HG02623 (cell line): ENCODE results near the gene OBSCN.
"Not testable (repeated sequence)": the region's sequence is repeated elsewhere in the genome, so short reads cannot be mapped to it uniquely, and the experiment has no call there.

Experiments
- ATAC-seq: cut with Tn5 transposase; IDR thresholded peaks from one replicate; pipeline ENCODE4 v1.9.1; 2021; ENCODE audit warnings: moderate library complexity; ENCODE audit not compliant: unreplicated experiment

Gene OBSCN

DNA sequence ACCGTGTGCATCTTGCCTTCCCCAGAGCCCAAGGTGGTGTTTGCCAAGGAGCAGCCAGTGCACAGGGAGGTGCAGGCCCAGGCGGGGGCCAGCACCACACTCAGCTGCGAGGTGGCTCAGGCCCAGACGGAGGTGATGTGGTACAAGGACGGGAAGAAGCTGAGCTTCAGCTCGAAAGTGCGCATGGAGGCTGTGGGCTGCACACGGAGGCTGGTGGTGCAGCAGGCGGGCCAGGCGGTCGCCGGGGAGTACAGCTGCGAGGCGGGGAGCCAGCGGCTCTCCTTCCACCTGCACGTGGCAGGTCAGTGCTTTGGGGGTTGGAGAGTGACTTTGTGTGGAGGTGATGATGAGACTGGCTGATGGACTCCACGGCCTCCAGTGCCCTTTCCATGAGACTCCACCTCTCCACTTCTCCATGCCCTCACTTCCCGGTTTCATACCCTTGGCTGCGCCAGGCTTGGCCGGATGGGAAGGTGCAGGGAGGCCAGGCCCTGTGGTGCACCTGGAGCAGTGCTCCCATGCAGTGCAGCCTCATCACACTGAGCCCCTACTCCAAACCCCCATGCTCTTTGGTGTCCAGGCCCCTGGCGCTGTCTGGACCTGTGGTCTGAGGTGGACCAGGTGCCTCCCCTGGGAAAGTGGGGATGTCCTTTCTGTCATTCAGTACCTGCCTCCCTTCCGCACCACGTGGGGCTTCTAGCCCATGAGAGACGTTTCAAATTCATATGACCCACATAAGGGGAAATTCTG, 49.0 kb downstream of the OBSCN start:
- ATAC-seq, result no peak

DNA sequence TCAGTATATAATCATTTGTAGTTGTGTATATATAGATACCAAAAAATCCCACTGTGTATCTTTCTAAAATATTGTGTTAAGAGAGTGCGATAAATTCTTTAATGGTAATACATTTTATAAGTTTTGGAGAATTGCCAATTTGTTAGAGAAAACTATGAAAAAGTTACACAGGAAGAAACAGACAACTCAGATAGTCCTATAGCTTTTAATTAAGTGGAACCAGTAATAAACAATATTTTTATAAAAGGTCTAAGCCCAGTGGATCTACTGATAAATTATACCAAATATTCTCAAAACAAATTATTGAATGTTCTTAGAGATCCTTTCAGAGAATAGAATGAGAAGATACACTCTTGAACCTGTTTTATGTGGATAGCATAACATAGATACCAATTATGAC, 50.6 kb downstream of the OBSCN start:
- no peak for ATAC-seq

DNA sequence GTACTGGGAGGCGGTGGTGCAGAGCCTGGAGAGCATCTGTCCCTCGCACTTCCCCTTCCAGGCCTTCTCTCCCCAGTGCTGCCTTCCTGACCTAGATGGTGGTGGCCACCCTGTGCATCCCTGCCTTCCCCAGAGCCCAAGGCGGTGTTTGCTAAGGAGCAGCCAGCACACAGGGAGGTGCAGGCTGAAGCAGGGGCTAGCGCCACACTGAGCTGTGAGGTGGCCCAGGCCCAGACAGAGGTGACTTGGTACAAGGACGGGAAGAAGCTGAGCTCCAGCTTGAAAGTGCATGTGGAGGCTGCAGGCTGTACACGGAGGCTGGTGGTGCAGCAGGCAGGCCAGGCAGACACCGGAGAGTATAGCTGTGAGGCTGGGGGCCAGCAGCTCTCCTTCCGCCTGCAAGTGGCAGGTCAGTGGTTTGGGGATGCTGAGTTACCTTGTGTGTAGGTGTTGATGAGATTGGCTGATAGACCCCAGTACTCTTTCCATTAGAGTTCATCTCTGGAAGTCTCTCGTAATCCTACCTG, 51.6 kb downstream of the OBSCN start:
- ATAC-seq, result no peak

DNA sequence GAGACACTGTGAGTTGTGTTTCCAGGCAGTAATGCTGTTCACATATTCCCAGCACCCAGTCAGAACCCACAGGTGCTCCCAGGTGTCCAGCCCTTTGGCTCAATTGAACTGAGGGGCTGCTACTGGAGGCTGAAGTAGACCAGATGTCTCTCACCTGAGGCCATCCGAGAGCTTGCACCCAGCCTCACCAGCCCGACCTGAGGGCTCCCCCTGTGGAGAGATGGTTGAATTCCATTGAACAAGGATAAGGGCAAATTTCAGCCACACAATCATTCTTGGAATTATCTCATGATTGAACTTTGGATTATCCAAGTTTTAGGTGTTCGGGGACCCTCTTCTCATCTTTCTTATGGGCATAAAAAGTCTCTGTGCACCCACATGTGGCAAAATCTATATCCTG, 52.1 kb downstream of the OBSCN start:
- ATAC-seq, result no peak

DNA sequence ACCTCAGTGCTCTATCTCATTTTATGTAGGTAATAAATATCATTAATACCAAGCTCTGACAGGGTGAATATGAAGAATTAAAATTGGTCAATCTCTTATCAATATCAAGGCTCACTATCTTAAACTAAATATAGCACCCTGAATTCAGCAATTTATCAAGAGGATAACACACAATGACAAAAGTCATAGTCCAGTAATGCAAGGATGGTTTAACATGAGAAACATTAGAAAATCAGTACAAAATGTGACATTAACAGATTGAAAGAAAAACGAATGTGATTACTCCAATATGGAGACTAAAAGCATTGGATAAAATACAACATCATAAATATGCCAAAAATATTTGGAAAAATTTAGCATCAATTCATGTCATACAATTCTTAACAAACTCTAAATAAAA, 53.9 kb downstream of the OBSCN start:
- no peak for ATAC-seq

DNA sequence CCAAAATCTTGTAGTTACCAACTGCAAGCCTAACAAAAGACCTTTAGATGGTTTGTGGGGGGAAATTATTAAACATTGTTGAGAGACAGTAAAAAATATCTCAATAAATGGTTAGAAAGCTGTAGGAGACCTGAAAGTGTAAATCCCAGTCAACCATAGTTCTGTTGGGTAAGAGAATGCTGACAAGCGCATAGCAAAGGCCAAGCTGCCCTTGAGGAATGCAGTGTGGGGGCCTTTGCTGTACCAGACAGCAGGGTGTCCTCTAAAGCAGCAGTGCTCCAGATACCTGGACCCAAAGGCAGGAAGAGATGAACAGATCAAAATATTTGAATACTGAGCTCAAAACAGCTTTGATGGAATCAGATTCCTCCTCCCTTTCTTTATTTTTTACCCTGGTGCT, 54.6 kb downstream of the OBSCN start:
- no peak for ATAC-seq

DNA sequence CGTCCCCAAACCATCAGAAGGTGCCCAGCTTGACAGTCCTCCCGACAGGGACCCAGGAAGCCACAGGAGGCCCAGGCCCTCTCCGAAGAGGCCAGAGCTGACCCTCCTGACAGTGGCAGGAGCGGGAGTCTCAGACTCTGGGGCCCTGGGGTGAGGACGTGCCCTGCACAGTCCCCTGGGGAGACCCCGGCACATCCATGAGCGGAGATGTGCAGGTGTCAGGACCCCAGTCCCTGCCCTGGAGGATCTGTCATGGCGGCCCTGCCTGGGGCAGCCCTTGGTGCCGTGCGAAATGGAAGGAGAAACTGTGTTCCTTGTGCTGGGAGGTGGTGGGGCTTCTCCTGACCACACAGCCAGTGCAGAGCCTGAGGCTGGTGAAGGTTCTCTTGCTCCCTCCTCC, 55.8 kb downstream of the OBSCN start:
- ATAC-seq, result no peak

DNA sequence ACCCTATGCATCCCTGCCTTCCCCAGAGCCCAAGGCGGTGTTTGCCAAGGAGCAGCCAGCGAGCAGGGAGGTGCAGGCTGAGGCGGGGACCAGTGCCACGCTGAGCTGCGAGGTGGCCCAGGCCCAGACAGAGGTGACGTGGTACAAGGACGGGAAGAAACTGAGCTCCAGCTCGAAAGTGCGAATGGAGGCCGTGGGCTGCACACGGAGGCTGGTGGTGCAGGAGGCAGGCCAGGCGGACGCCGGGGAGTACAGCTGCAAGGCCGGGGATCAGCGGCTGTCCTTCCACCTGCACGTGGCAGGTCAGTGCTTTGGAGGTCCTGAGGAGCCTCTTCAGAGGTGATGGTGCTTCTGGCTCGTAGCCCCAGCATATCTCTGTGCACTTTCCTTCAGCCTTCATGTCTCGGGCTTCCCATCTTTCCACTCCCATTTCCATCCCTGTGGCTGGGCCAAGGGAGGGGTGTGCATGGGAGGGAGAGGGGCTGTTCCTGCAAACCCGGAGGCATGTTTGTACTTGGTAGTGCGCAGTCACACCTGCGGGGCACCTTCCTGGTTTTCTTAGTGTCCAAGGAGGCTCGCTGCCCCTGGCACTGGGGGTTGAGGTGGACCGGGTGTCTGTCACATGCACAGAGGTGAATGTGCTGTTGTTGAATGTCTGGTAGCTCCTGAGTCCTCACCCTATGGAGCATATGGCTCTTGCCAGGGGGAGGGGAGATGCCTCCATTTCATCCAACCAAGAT, 56.4 kb downstream of the OBSCN start:
- no peak for ATAC-seq

DNA sequence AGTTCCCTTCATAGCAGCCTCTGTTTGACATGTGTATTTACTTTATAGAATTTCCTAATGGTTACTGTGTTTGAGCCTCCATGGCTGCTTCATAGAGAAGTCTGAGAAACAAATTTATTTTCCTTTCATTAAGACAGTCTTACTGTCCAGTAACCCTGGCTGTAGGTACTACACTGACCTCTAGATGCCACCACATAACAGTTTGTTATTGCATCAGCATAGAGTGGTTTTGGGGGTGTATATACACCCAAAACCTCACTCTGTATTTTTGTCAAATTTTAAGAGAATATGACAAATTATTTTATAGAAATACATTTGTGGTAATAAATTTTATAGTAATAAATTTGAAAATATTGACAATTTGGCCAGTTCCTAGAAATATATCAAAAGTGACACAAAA, 57.3 kb downstream of the OBSCN start:
- no peak for ATAC-seq

DNA sequence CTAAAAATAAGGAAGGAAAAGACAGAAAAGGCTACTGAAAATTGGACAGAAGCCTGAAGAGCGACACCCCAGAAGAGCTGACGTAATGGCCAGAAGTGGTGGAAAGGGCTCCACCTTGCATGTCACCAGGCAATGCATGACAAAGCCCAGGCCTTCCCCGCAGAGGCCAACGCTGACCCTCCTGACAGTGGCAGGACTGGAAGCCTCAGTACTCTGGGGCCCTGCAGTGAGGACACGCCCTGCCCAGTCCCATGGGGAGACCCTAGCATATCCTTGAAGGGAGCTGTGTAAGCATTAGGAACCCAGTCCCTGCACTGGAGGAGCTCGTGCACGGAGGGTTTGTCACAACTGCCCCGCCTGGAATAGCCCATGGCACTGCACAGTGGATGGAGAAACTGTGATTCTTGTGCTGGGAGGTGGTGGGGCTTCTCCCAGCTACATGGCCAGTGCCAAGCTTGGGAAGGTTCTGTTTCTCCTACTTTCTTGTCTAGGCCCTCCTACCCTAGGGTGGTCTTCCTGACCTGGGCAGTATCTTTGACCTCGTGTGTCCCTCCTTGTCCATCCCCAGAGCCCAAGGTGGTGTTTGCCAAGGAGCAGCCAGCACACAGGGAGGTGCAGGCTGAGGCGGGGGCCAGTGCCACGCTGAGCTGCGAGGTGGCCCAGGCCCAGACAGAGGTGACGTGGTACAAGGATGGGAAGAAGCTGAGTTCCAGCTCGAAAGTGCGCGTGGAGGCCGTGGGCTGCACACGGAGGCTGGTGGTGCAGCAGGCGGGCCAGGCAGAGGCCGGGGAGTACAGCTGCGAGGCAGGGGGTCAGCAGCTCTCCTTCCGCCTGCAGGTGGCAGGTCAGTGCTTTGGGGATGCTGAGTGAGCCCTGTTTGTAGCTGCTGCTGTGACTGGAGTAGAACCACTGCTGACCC, 60.4 kb downstream of the OBSCN start:
- no peak for ATAC-seq

DNA sequence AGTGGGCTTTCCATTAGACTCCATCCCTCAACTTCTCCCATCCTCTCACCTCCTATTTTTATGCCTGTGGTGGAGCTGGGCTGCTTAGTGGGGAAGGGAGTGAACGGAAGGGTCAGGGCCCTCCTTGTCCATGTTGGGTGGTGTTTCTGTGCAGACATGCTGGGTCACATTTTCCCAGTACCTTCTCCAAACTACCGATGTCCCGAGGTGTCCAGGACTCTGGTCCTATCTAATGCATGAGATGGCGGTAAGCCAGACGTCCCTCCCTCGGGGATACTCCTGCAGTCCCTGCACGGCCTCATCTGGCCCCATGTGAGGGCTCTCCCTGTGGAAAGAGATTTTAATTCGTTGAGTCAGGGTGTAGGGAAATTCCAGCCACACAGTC, 61.0 kb downstream of the OBSCN start:
- ATAC-seq, result no peak

DNA sequence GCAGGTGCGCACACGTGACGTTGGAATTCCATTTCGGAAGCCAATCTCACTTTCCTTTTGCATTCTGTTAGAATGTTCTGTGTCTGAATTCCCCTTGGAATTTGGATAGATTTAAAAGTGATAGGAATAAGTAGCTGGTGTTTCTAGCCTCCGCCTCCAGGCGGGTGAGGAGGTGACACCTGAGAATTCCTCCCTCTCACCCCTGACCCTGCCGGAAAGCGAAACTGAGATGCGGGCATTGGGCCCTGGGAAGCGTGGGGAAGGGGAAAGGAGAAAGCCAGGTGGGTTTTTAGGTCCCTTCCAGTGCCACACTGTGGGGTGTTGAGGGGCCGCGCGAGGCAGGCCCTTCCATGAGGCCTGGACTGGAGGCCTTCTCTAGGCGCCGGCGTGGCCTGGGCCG, 61.6 kb downstream of the OBSCN start:
- ATAC-seq, result not testable (repeated sequence)

DNA sequence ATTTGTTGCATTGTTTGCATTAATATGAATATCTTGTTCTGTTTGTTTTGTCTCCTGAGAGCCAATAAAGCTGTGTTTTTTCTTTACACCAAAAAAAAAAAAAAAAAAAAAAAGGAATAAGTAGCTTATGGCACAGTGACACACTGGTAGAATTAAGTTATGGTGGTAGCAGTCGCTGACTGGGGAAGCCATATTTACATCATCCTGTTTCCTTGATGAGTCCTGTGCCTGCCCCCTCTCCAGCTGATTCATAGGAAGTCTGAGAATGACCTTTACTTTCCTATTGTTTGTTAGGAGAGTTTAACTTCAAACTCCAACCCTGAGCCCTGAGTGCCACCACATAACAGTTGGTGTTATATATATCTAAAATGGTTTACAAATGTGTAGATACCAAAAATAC, 62.2 kb downstream of the OBSCN start:
- ATAC-seq, result no peak

DNA sequence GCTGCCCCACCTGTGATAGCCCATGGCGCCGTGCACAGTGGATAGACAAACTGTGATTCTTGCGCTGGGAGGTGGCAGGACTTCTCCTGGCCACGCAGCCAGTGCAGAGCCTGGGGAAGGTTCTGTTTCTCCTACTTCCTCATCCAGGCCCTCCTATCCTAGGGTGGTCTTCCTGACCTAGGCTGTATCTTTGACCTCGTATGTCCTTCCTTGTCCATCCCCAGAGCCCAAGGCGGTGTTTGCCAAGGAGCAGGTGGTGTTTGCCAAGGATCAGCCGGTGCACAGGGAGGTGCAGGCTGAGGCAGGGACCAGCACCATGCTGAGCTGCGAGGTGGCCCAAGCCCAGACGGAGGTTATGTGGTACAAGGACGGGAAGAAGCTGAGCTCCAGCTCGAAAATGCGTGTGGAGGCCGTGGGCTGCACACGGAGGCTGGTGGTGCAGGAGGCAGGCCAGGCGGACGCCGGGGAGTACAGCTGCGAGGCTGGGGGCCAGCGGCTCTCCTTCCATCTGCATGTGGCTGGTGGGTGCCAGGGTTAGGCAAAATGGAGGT, 63.9 kb downstream of the OBSCN start:
- no peak for ATAC-seq

DNA sequence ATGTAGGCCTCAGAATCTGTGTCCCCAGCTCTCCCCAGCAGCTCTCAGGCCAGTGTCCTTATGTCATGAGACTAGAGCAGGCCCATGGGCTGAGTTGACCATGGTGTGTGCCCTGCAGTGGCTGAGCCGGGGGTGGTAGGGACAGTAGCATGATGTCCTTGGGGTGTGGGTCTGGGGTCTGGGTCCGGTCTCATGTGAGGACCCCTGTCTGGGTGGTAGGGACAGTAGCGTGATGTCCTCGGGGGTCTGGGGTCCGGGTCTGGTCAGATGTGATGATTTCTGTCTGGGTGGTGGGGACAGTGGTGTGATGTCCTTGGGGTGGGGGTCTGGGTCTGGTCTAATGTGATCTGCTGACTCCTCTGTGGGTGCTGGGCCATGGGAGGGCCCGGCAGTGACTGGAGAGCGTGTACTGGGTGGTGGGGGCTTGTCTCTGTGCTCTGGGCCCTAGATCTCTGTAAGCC, 64.5 kb downstream of the OBSCN start:
- no peak for ATAC-seq

DNA sequence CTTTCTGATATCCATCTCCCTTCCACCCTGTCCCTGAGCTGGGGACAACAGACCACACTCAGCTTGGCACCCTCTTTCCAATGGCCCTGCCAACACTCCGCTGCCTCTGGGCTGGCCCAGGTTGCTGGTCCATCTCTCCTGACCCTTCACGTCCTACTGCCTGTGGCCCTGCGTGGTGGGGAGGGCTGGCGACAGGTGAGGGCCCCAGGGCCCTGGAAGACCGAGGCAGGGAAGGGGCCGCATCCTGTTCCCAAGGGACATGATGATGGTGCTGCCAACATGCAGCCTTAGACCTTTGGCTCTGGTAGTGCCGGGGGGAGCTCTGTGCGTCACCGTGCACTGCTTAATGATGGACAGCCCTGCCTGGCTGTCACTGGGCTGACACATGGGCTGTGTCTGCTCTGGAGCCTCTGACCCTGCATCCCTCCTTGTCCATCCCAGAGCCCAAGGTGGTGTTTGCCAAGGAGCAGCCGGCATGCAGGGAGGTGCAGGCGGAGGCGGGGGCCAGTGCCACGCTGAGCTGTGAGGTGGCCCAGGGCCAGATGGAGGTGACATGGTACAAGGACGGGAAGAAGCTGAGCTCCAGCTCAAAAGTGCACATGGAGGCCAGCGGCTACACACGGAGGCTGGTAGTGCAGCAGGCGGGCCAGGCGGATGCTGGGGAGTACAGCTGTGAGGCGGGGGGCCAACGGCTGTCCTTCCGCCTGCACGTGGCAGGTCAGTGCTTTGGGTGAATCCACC, 65.2 kb downstream of the OBSCN start:
- no peak for ATAC-seq

DNA sequence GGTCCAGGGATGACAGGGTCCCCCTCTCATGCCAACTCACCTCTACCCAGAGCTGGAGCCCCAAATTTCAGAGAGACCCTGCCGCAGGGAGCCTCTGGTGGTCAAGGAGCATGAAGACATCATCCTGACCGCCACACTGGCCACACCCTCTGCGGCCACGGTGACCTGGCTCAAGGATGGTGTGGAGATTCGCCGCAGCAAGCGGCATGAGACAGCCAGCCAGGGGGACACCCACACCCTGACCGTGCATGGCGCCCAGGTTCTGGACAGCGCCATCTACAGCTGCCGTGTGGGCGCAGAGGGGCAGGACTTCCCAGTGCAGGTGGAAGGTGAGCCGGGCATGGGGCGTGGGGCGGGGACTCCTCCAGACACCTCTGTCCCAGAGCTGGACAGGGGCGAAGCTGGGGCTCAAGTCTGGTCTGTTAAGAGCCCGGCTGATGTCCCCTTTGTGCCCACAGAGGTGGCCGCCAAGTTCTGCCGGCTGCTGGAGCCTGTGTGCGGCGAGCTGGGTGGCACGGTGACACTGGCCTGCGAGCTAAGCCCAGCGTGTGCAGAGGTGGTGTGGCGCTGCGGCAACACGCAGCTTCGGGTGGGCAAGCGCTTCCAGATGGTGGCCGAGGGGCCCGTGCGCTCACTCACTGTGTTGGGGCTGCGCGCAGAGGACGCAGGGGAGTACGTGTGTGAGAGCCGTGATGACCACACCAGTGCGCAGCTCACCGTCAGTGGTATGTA, 66.0 kb downstream of the OBSCN start:
- ATAC-seq, result no peak

DNA sequence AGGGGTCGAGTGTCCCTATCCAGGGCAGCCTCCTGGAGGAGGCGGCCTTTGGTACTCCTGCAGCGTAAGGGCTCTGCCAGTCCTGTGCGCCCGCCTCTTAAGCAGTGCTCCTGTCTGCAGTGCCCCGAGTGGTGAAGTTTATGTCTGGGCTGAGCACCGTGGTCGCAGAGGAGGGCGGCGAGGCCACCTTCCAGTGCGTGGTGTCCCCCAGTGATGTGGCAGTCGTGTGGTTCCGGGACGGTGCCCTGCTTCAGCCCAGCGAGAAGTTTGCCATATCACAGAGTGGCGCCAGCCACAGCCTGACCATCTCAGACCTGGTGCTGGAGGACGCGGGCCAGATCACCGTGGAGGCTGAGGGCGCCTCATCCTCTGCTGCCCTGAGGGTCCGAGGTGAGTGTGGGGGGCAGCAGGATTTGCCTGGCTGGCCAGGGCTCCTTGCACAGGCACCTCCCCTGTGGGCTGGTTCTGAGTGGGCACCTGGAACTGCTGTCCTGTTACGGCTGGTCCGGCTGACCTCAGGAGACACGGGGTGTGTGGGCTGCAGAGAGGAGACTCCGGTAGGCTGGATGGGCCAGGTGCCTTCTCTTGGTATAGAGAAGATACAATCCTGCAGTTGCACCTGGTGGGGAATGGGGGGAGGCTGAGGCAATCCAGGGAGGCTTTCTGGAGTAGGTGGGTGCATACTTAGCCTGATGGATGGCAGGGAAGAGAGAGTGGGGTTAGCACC, 66.8 kb downstream of the OBSCN start:
- no peak for ATAC-seq

DNA sequence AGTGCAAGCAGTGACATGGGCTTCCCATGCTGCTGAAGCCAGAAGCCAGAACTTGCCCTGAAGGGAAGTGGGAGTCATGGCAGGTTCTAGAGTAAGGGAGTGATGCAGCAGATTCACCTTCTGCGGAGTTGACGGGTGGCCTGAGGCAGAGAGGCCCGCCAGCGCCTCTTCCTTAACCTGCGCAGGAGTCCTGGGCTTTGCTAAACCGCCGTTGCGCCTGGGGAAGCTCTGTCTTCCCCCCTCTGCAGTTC, 67.3 kb downstream of the OBSCN start:
- no peak for ATAC-seq
